ENCODE results near the gene YES1.

The YES1 gene

GRCh38 chr18:829432-829831 lies 17.4 kb upstream of the YES1 start:
- Histone ChIP-seq H3K27me3 (ENCODE audit: control insufficient read depth in 3 of 3, insufficient read depth in 3 of 3, low read depth in 1 of 3, low read length in 3 of 3) (no peaks in the 10 kb centered on the region), H2BK15ac (ENCODE audit: low read length) (no peak overlapping the region), H2AFZ (ENCODE audit: low read length) (peak overlapping the region; percentile 89), H3K4ac (ENCODE audit: low read length) (no peak overlapping the region), H3K36me3 (replicated peaks in 1 of 2; ENCODE audit: control insufficient read depth in 2 of 2, insufficient read depth in 2 of 2, low read length in 2 of 2) (no peaks in the 10 kb centered on the region), H2BK5ac (ENCODE audit: low read length) (no peak overlapping the region), H2AK5ac (ENCODE audit: low read depth, low read length) (no peak overlapping the region), H3K23ac (ENCODE audit: low read depth, low read length, poor library complexity) (no peak overlapping the region), H2BK12ac (ENCODE audit: low read length) (no peak overlapping the region), H3K9me3 (replicated peaks in 1 of 2; ENCODE audit: control insufficient read depth in 2 of 2, insufficient read depth in 1 of 2, low read depth in 1 of 2, low read length in 2 of 2) (no peaks in the 10 kb centered on the region), H2BK120ac (ENCODE audit: low read depth, low read length) (no peak overlapping the region), H3K4me2 (ENCODE audit: insufficient read depth, low read length, poor library complexity, severe bottlenecking) (no peak overlapping the region), H3K4me1 (ENCODE audit: control insufficient read depth in 2 of 2, insufficient read depth in 1 of 2, low read depth in 1 of 2, low read length in 2 of 2) (peaks cover 6 to 7% of the 10 kb centered on the region in 2 donors), H3K14ac (ENCODE audit: low read length) (no peak overlapping the region), H3K79me1 (ENCODE audit: low read depth, low read length) (no peaks in the 10 kb centered on the region), H3K18ac (ENCODE audit: low read length) (no peak overlapping the region), H3K4me3 (ENCODE audit: low read length in 2 of 2) (no peak overlapping the region), H4K8ac (ENCODE audit: low read depth, low read length) (no peak overlapping the region), H3K27ac (replicated peaks; ENCODE audit: low read length) (no peak overlapping the region), H3K9ac (ENCODE audit: low read depth, low read length, poor library complexity) (no peak overlapping the region), H4K91ac (ENCODE audit: low read depth, low read length, poor library complexity) (no peak overlapping the region)
- WGBS, 2 donors (ENCODE audit: extremely low coverage in 2 of 2, insufficient read length in 2 of 2, insufficient replicate concordance in 1 of 2) = no CpG with 5 or more reads among the region's 6 CpGs
- no peak for DNase-seq (ENCODE audit: low spot score)

- WGBS, 2 donors (ENCODE audit: extremely low coverage in 2 of 2, insufficient read length in 2 of 2, insufficient replicate concordance in 1 of 2) = no CpG with 5 or more reads among the region's 6 CpGs
- no peak overlapping the region for H4K91ac ChIP-seq (ENCODE audit: low read depth, low read length, poor library complexity)
- H4K8ac ChIP-seq (ENCODE audit: low read depth, low read length) = no peak overlapping the region
- no peaks in the 10 kb centered on the region for H3K27me3 ChIP-seq (ENCODE audit: control insufficient read depth in 3 of 3, insufficient read depth in 3 of 3, low read depth in 1 of 3, low read length in 3 of 3)
- H3K9ac ChIP-seq (ENCODE audit: low read depth, low read length, poor library complexity) = no peak overlapping the region
- H2AK5ac ChIP-seq (ENCODE audit: low read depth, low read length) = no peak overlapping the region
- H3K27ac ChIP-seq (replicated peaks; ENCODE audit: low read length) = no peak overlapping the region
- no peak overlapping the region for H2BK120ac ChIP-seq (ENCODE audit: low read depth, low read length)
- H3K4me2 ChIP-seq (ENCODE audit: insufficient read depth, low read length, poor library complexity, severe bottlenecking) = no peak overlapping the region
- no peaks in the 10 kb centered on the region for H3K36me3 ChIP-seq (replicated peaks in 1 of 2; ENCODE audit: control insufficient read depth in 2 of 2, insufficient read depth in 2 of 2, low read length in 2 of 2)
- no peak overlapping the region for H3K4ac ChIP-seq (ENCODE audit: low read length)
- no peak overlapping the region for H2BK12ac ChIP-seq (ENCODE audit: low read length)
- no peak for DNase-seq (ENCODE audit: low spot score)
- peaks cover 6 to 7% of the 10 kb centered on the region in 2 donors for H3K4me1 ChIP-seq (ENCODE audit: control insufficient read depth in 2 of 2, insufficient read depth in 1 of 2, low read depth in 1 of 2, low read length in 2 of 2)
- H3K14ac ChIP-seq (ENCODE audit: low read length) = no peak overlapping the region
- H2AFZ ChIP-seq (ENCODE audit: low read length) = no peak overlapping the region
- H3K4me3 ChIP-seq (ENCODE audit: low read length in 2 of 2) = no peak overlapping the region
- no peak overlapping the region for H3K23ac ChIP-seq (ENCODE audit: low read depth, low read length, poor library complexity)
- no peak overlapping the region for H2BK5ac ChIP-seq (ENCODE audit: low read length)
- H3K9me3 ChIP-seq (replicated peaks in 1 of 2; ENCODE audit: control insufficient read depth in 2 of 2, insufficient read depth in 1 of 2, low read depth in 1 of 2, low read length in 2 of 2) = no peaks in the 10 kb centered on the region
- H2BK15ac ChIP-seq (ENCODE audit: low read length) = no peak overlapping the region
- H3K79me1 ChIP-seq (ENCODE audit: low read depth, low read length) = no peaks in the 10 kb centered on the region
- no peak overlapping the region for H3K18ac ChIP-seq (ENCODE audit: low read length)
Measured at GRCh38 chr18:827093-827677, 15.1 kb upstream of the YES1 start.

- no peak overlapping the region for H2BK12ac ChIP-seq (ENCODE audit: low read length)
- H4K8ac ChIP-seq (ENCODE audit: low read depth, low read length) = no peak overlapping the region
- H3K36me3 ChIP-seq (replicated peaks in 1 of 2; ENCODE audit: control insufficient read depth in 2 of 2, insufficient read depth in 2 of 2, low read length in 2 of 2) = no peaks in the 10 kb centered on the region
- no peak overlapping the region for H3K18ac ChIP-seq (ENCODE audit: low read length)
- no peak overlapping the region for H2BK15ac ChIP-seq (ENCODE audit: low read length)
- no peak overlapping the region for H2BK120ac ChIP-seq (ENCODE audit: low read depth, low read length)
- H3K4me2 ChIP-seq (ENCODE audit: insufficient read depth, low read length, poor library complexity, severe bottlenecking) = no peak overlapping the region
- no peak overlapping the region for H3K4me3 ChIP-seq (ENCODE audit: low read length in 2 of 2)
- H3K27ac ChIP-seq (replicated peaks; ENCODE audit: low read length) = no peak overlapping the region
- H3K79me1 ChIP-seq (ENCODE audit: low read depth, low read length) = no peaks in the 10 kb centered on the region
- peaks cover 4 to 7% of the 10 kb centered on the region in 2 donors for H3K4me1 ChIP-seq (ENCODE audit: control insufficient read depth in 2 of 2, insufficient read depth in 1 of 2, low read depth in 1 of 2, low read length in 2 of 2)
- H3K9ac ChIP-seq (ENCODE audit: low read depth, low read length, poor library complexity) = no peak overlapping the region
- no CpG with 5 or more reads among the region's 6 CpGs for WGBS, 2 donors (ENCODE audit: extremely low coverage in 2 of 2, insufficient read length in 2 of 2, insufficient replicate concordance in 1 of 2)
- no peak overlapping the region for H3K4ac ChIP-seq (ENCODE audit: low read length)
- H3K9me3 ChIP-seq (replicated peaks in 1 of 2; ENCODE audit: control insufficient read depth in 2 of 2, insufficient read depth in 1 of 2, low read depth in 1 of 2, low read length in 2 of 2) = no peaks in the 10 kb centered on the region
- H2AFZ ChIP-seq (ENCODE audit: low read length) = no peak overlapping the region
- no peak overlapping the region for H4K91ac ChIP-seq (ENCODE audit: low read depth, low read length, poor library complexity)
- H2AK5ac ChIP-seq (ENCODE audit: low read depth, low read length) = no peak overlapping the region
- no peak for DNase-seq (ENCODE audit: low spot score)
- H3K27me3 ChIP-seq (ENCODE audit: control insufficient read depth in 3 of 3, insufficient read depth in 3 of 3, low read depth in 1 of 3, low read length in 3 of 3) = no peaks in the 10 kb centered on the region
- H3K23ac ChIP-seq (ENCODE audit: low read depth, low read length, poor library complexity) = no peak overlapping the region
- H2BK5ac ChIP-seq (ENCODE audit: low read length) = no peak overlapping the region
- no peak overlapping the region for H3K14ac ChIP-seq (ENCODE audit: low read length)
Measured at GRCh38 chr18:825891-826585, 14.0 kb upstream of the YES1 start.

- no CpG with 5 or more reads among the region's 2 CpGs for WGBS, 2 donors (ENCODE audit: extremely low coverage in 2 of 2, insufficient read length in 2 of 2, insufficient replicate concordance in 1 of 2)
- Histone ChIP-seq H3K9me3 (replicated peaks in 1 of 2; ENCODE audit: control insufficient read depth in 2 of 2, insufficient read depth in 1 of 2, low read depth in 1 of 2, low read length in 2 of 2) (no peaks in the 10 kb centered on the region), H3K4ac (ENCODE audit: low read length) (no peak overlapping the region), H3K4me2 (ENCODE audit: insufficient read depth, low read length, poor library complexity, severe bottlenecking) (no peak overlapping the region), H2BK12ac (ENCODE audit: low read length) (no peak overlapping the region), H2BK5ac (ENCODE audit: low read length) (no peak overlapping the region), H3K79me1 (ENCODE audit: low read depth, low read length) (no peaks in the 10 kb centered on the region), H3K27me3 (ENCODE audit: control insufficient read depth in 3 of 3, insufficient read depth in 3 of 3, low read depth in 1 of 3, low read length in 3 of 3) (no peaks in the 10 kb centered on the region), H3K4me1 (ENCODE audit: control insufficient read depth in 2 of 2, insufficient read depth in 1 of 2, low read depth in 1 of 2, low read length in 2 of 2) (no peaks in the 10 kb centered on the region), H2AK5ac (ENCODE audit: low read depth, low read length) (no peak overlapping the region), H3K9ac (ENCODE audit: low read depth, low read length, poor library complexity) (no peak overlapping the region), H2BK15ac (ENCODE audit: low read length) (no peak overlapping the region), H3K23ac (ENCODE audit: low read depth, low read length, poor library complexity) (no peak overlapping the region), H3K14ac (ENCODE audit: low read length) (no peak overlapping the region), H3K27ac (replicated peaks; ENCODE audit: low read length) (no peak overlapping the region), H3K36me3 (replicated peaks in 1 of 2; ENCODE audit: control insufficient read depth in 2 of 2, insufficient read depth in 2 of 2, low read length in 2 of 2) (no peaks in the 10 kb centered on the region), H2BK120ac (ENCODE audit: low read depth, low read length) (no peak overlapping the region), H2AFZ (ENCODE audit: low read length) (no peak overlapping the region), H4K8ac (ENCODE audit: low read depth, low read length) (no peak overlapping the region), H4K91ac (ENCODE audit: low read depth, low read length, poor library complexity) (no peak overlapping the region), H3K4me3 (ENCODE audit: low read length in 2 of 2) (no peak overlapping the region), H3K18ac (ENCODE audit: low read length) (no peak overlapping the region)
- DNase-seq (ENCODE audit: low spot score) = no peak
Measured at GRCh38 chr18:824179-824578, 12.1 kb upstream of the YES1 start.

Data from neuronal stem cell (in vitro differentiated cells).